ENCODE results near the gene HOXB9. TPM values are rescaled to one million over a fixed set of nuclear protein-coding genes. Genes with fewer than 3 reads are reported as not detected.

The HOXB9 gene
- total and polyA plus RNA-seq, 2 of the 13 experiments (the other 11 are each of a cell fraction or from before 2014, with no cell fraction given): not detected

DNA sequence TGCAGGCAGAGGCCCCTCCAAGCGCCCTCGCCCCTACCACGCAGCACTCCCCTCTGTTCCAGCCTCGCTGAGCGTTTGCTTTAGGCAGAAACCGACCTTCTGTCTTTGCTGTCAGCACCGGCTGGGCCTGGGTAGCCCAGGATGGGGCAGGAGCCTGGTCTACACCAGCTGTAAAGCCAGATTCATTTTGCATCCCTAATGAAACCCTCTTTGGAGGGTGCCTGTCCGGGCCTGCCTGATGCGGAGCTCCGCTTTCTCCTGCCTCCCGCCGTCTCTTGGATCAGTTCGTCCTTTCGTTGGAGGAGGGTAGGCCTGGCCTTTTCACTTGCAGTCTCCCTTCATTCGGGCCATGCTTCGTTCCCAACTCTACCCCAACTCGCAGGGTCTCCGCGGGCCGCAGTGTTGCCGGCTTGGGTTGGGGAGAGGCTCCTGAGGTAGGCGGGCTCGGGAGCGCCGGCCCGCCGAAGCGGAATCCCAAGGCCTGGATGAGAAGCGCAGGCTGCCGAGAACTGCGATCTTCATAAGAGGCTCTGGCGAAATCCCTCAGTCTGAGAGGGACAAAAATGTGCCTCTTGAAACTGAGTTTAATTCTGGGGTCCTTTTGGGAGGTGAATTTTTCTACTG lies 6.2 kb downstream of the HOXB9 start:
- POLR2A ChIA-PET: no interaction called here
- Histone ChIP-seq H3K27me3 (ENCODE audit: control insufficient read depth in 1 of 2, insufficient read depth in 2 of 2, low read length in 2 of 2) (peaks cover 44 to 98% of the 10 kb centered on the region in 2 experiments), H3K36me3 (replicated peaks in 1 of 2; ENCODE audit: control insufficient read depth in 1 of 2, insufficient read depth in 2 of 2, low read length in 2 of 2) (no peaks in the 10 kb centered on the region), H3K4me1 (ENCODE audit: insufficient read depth, low read length) (no peaks in the 10 kb centered on the region), H3K27ac (ENCODE audit: extremely low read length, insufficient read depth, low read length) (no peak overlapping the region), H2AFZ (ENCODE audit: low read length) (no peak overlapping the region), H3K9ac (ENCODE audit: insufficient read depth, low read depth, low read length) (no peak overlapping the region), H3K4me2 (ENCODE audit: low read depth, low read length) (no peak overlapping the region), H4K20me1 (ENCODE audit: insufficient read depth, low read length) (peaks cover 8% of the 10 kb centered on the region; the same call in 1 of the 2 replicates), H3K9me3 (ENCODE audit: low read length) (no peaks in the 10 kb centered on the region), H3K79me2 (ENCODE audit: insufficient read depth, low read length) (no peaks in the 10 kb centered on the region), H3K4me3 (replicated peaks in 1 of 3; ENCODE audit: insufficient read depth in 1 of 3, low read depth in 2 of 3, low read length in 3 of 3) (no peak overlapping the region)
- intact Hi-C loops (cut with micrococcal nuclease; ENCODE audit: unreplicated experiment): loop anchor here (5.0 kb wide), 2 partner anchors 358 to 593 kb away; no protein-coding TSS in a partner anchor
- in situ Hi-C loops (cut with HindIII; ENCODE audit: extremely low pct_ligation_motif_present, low pct_unique_long_range_greater_than_20kb): no loop called here
- BruUV-seq (replicated peaks): no TSS peak
- WGBS (ENCODE audit: low lambda C conversion rate): 24% methylated on average over 32 of the region's 32 CpGs
- ATAC-seq: no peak
- no peak for DNase-seq (ENCODE audit: low spot score)
- CTCF ChIA-PET (ENCODE audit: low intra/inter-chr PET ratio, low total read pairs): interaction anchor here (2.0 kb wide), 1 partner anchor 283 kb away, joined by 10 read pairs; no protein-coding TSS in a partner anchor
- no peak for FAIRE-seq
- TF ChIP-seq HOXD1 (CRISPR knock-in tag; IDR thresholded peaks at IDR 0.05) (no peak), FOSL2 (CRISPR knock-in tag; IDR thresholded peaks at IDR 0.05) (no peak), HOXA3 (CRISPR knock-in tag; IDR thresholded peaks at IDR 0.05) (no peak), EEA1 (CRISPR knock-in tag; IDR thresholded peaks at IDR 0.05; ENCODE audit: borderline replicate concordance) (no peak), ZNF234 (CRISPR knock-in tag; conservative IDR thresholded peaks at IDR 0.05) (no peak), TRIM24 (CRISPR knock-in tag; IDR thresholded peaks at IDR 0.05) (no peak), ZNF850 (CRISPR knock-in tag; conservative IDR thresholded peaks at IDR 0.05) (no peak), ZNF564 (CRISPR knock-in tag; IDR thresholded peaks at IDR 0.05) (no peak), NFYC (CRISPR knock-in tag; IDR thresholded peaks at IDR 0.05) (no peak), ZMYM4 (CRISPR knock-in tag; IDR thresholded peaks at IDR 0.05) (no peak), HIVEP1 (CRISPR knock-in tag; IDR thresholded peaks at IDR 0.05) (no peak)
- TF ChIP-seq, protein P1, sequence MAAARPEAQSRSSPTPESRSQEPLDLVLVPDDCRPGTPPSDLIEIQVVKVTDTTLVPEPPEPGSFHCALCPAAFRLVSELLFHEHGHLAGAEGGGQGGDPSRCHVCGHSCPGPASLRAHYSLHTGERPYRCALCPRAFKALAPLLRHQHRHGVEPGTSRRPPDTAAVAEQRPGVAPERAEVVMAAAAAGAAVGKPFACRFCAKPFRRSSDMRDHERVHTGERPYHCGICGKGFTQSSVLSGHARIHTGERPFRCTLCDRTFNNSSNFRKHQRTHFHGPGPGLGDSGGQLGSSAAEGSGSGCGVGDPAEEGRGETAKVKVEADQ (CRISPR knock-in tag; IDR thresholded peaks at IDR 0.05; ENCODE audit: borderline replicate concordance): no peak
- TF ChIP-seq, protein P2, sequence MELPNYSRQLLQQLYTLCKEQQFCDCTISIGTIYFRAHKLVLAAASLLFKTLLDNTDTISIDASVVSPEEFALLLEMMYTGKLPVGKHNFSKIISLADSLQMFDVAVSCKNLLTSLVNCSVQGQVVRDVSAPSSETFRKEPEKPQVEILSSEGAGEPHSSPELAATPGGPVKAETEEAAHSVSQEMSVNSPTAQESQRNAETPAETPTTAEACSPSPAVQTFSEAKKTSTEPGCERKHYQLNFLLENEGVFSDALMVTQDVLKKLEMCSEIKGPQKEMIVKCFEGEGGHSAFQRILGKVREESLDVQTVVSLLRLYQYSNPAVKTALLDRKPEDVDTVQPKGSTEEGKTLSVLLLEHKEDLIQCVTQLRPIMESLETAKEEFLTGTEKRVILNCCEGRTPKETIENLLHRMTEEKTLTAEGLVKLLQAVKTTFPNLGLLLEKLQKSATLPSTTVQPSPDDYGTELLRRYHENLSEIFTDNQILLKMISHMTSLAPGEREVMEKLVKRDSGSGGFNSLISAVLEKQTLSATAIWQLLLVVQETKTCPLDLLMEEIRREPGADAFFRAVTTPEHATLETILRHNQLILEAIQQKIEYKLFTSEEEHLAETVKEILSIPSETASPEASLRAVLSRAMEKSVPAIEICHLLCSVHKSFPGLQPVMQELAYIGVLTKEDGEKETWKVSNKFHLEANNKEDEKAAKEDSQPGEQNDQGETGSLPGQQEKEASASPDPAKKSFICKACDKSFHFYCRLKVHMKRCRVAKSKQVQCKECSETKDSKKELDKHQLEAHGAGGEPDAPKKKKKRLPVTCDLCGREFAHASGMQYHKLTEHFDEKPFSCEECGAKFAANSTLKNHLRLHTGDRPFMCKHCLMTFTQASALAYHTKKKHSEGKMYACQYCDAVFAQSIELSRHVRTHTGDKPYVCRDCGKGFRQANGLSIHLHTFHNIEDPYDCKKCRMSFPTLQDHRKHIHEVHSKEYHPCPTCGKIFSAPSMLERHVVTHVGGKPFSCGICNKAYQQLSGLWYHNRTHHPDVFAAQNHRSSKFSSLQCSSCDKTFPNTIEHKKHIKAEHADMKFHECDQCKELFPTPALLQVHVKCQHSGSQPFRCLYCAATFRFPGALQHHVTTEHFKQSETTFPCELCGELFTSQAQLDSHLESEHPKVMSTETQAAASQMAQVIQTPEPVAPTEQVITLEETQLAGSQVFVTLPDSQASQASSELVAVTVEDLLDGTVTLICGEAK (IDR thresholded peaks at IDR 0.05): no peak
- TF ChIP-seq, protein P2 (CRISPR knock-in tag; IDR thresholded peaks at IDR 0.05): no peak

All from HepG2 (cell line).